IMR-90 (cell line): ENCODE data around the gene MIER3. TPM values are rescaled to one million over a fixed set of nuclear protein-coding genes. Genes with fewer than 3 reads are reported as not detected.
A peak's percentile ranks its signal among the peaks of the same experiment; 100 is the strongest.

Experiments used
- ATAC-seq: fragments of 200-7000 bp; cut with Tn5 transposase; 2 replicates; pipeline ENCODE4 v1.9.1; 2020; ENCODE audit warnings: low read depth, mild to moderate bottlenecking, moderate library complexity
- BruUV-seq: library from RNA; stranded (reverse); fragments of 400-500 nt; replicated peaks from 2 replicates; lab custom pipeline; 2021; lab: Mats Ljungman, UMichigan
- CTCF ChIA-PET: fragments of 300-600 bp; formaldehyde crosslinking; extraction: SDS; loops from one replicate; lab custom pipeline; 2021; ENCODE audit warnings: antibody characterized with exemption; lab: Yijun Ruan, JAX
- POLR2A ChIA-PET: fragments of 300-600 bp; sonication (Branson Sonifier 250); formaldehyde crosslinking; loops from one replicate; lab custom pipeline; 2022; ENCODE audit warnings: antibody characterized with exemption; ENCODE audit not compliant: unreplicated experiment; lab: Charles Lee
- DNase-seq: peaks from one replicate; pipeline ENCODE4 v3.0.0; 2013
- H2AFZ ChIP-seq: replicated peaks from 2 replicates; pipeline ENCODE3; 2013; ENCODE audit warnings: low read length, mild to moderate bottlenecking; ENCODE audit not compliant: poor library complexity
- H2AK5ac ChIP-seq: 2 replicates; pipeline ENCODE4 v1.6.1; 2013; ENCODE audit warnings: low read depth, low read length, inconsistent platforms
- H2AK9ac ChIP-seq: replicated peaks from 2 replicates; pipeline ENCODE3; 2013; ENCODE audit warnings: mild to moderate bottlenecking, low read depth, low read length, moderate library complexity; ENCODE audit not compliant: poor library complexity
- H2BK120ac ChIP-seq: 2 replicates; pipeline ENCODE4 v1.6.1; 2013; ENCODE audit warnings: low read depth, low read length, inconsistent platforms
- H2BK15ac ChIP-seq: 3 replicates; pipeline ENCODE4 v1.6.1; 2013; ENCODE audit warnings: low read depth, low read length, inconsistent platforms
- H2BK20ac ChIP-seq: 2 replicates; pipeline ENCODE4 v1.6.1; 2013; ENCODE audit warnings: low read depth, mild to moderate bottlenecking, inconsistent platforms, low read length, moderate library complexity
- H2BK5ac ChIP-seq: 2 replicates; pipeline ENCODE4 v1.6.1; 2013; ENCODE audit warnings: mild to moderate bottlenecking, low read depth, low read length, inconsistent platforms; ENCODE audit not compliant: poor library complexity, severe bottlenecking
- H3K14ac ChIP-seq: replicated peaks from 2 replicates; pipeline ENCODE4 v1.6.1; 2013; ENCODE audit warnings: low read depth, low read length, inconsistent platforms
- H3K18ac ChIP-seq: 2 replicates; pipeline ENCODE4 v1.6.1; 2013; ENCODE audit warnings: low read depth, low read length, control low read depth
- H3K23ac ChIP-seq: 2 replicates; pipeline ENCODE4 v1.6.1; 2013; ENCODE audit warnings: low read depth, low read length, inconsistent platforms
- H3K27ac ChIP-seq: 2 replicates; pipeline ENCODE4 v1.5.1; 2013; ENCODE audit warnings: mild to moderate bottlenecking, control low read depth, low read length; ENCODE audit not compliant: insufficient read depth
- H3K27me3 ChIP-seq: 2 replicates; pipeline ENCODE4 v1.6.1; 2013; ENCODE audit warnings: low read length; ENCODE audit not compliant: control insufficient read depth, insufficient read depth
- H3K36me3 ChIP-seq: 2 replicates; pipeline ENCODE4 v1.6.1; 2013; ENCODE audit warnings: low read length, mixed read lengths; ENCODE audit not compliant: control insufficient read depth, insufficient read depth
- H3K4ac ChIP-seq: 2 replicates; pipeline ENCODE4 v1.6.1; 2013; ENCODE audit warnings: low read depth, low read length, inconsistent platforms
- H3K4me1 ChIP-seq: 2 replicates; pipeline ENCODE4 v1.6.1; 2013; ENCODE audit warnings: low read length, mixed read lengths; ENCODE audit not compliant: control insufficient read depth, insufficient read depth
- H3K4me2 ChIP-seq: 2 replicates; pipeline ENCODE4 v1.6.1; 2013; ENCODE audit warnings: low read depth, mild to moderate bottlenecking, control low read depth, low read length, moderate library complexity
- H3K4me3 ChIP-seq: 2 replicates; pipeline ENCODE4 v1.5.1; 2013; ENCODE audit warnings: low read depth, mild to moderate bottlenecking, control low read depth, low read length, moderate library complexity; ENCODE audit not compliant: insufficient read depth
- H3K56ac ChIP-seq: 2 replicates; pipeline ENCODE4 v1.6.1; 2013; ENCODE audit warnings: low read length, inconsistent platforms; ENCODE audit not compliant: insufficient read depth; ENCODE audit errors: extremely low read depth
- H3K79me1 ChIP-seq, 2 experiments: 2 replicates each; pipeline ENCODE4 v1.6.1; 2013; ENCODE audit warnings: low read length in 2 of 2, inconsistent platforms in 1 of 2, low read depth in 1 of 2
- H3K9ac ChIP-seq: 2 replicates; pipeline ENCODE4 v1.6.1; 2013; ENCODE audit warnings: low read depth, low read length, control low read depth
- H3K9me1 ChIP-seq: 2 replicates; pipeline ENCODE4 v1.6.1; 2013; ENCODE audit warnings: low read length, inconsistent platforms; ENCODE audit not compliant: insufficient read depth
- H3K9me3 ChIP-seq: 2 replicates; pipeline ENCODE4 v1.6.1; 2013; ENCODE audit warnings: low read length; ENCODE audit not compliant: control insufficient read depth, insufficient read depth
- H4K20me1 ChIP-seq: 2 replicates; pipeline ENCODE4 v1.6.1; 2013; ENCODE audit warnings: low read length, inconsistent platforms; ENCODE audit not compliant: insufficient read depth
- H4K5ac ChIP-seq: 2 replicates; pipeline ENCODE4 v1.6.1; 2013; ENCODE audit warnings: mild to moderate bottlenecking, low read depth, low read length, control low read depth
- H4K8ac ChIP-seq, 2 experiments: 2 replicates each; pipeline ENCODE4 v1.6.1; 2013; ENCODE audit warnings: low read depth in 2 of 2, low read length in 2 of 2, control low read depth in 1 of 2, inconsistent platforms in 1 of 2
- H4K91ac ChIP-seq: 2 replicates; pipeline ENCODE4 v1.6.1; 2013; ENCODE audit warnings: low read depth, low read length, inconsistent platforms; ENCODE audit not compliant: insufficient read depth
- BHLHE40 ChIP-seq: fragments of 150-350 bp; IDR thresholded peaks from 2 replicates; pipeline ENCODE4 v1.6.1; 2016; ENCODE audit warnings: mild to moderate bottlenecking, low read depth, low read length
- CEBPB ChIP-seq: IDR thresholded peaks from 2 replicates; pipeline ENCODE4 v1.6.1; 2012; ENCODE audit warnings: low read depth, low read length, improper control_type of control experiment
- CTCF ChIP-seq: conservative IDR thresholded peaks from 2 replicates; pipeline ENCODE4 v1.5.1; 2012; ENCODE audit warnings: mild to moderate bottlenecking, low read depth, low read length, improper control_type of control experiment
- RAD21 ChIP-seq: IDR thresholded peaks from 2 replicates; pipeline ENCODE4 v1.6.1; 2012; ENCODE audit warnings: low read length, improper control_type of control experiment
- SMC3 ChIP-seq: fragments of 150-350 bp; IDR thresholded peaks from 2 replicates; pipeline ENCODE4 v1.6.1; 2016; ENCODE audit warnings: low read depth, mild to moderate bottlenecking, antibody characterized with exemption, low read length, moderate library complexity
- WGBS, 2 experiments: methylation state at CpG; one replicate each; pipeline versions ENCODE4 v1.1.5 to v1.1.7; 2013; ENCODE audit warnings: missing lambda C conversion rate in 2 of 2; ENCODE audit not compliant: insufficient read length in 1 of 2; ENCODE audit errors: extremely low coverage in 2 of 2; 5-methylcytosine and 5-hydroxymethylcytosine counted together
- dilution Hi-C: fragments of 300-500 bp; cut with HindIII; formaldehyde crosslinking; loops from one replicate; pipeline ENCODE4 v1.14.3; 2018; ENCODE audit warnings: low sequenced_read_pairs; ENCODE audit not compliant: unreplicated experiment
- in situ Hi-C: fragments of 300-500 bp; cut with MboI; formaldehyde crosslinking; loops from 3 replicates; pipeline ENCODE4 v1.14.3; 2019; ENCODE audit warnings: low sequenced_read_pairs, inconsistent platforms, mixed read lengths
- intact Hi-C: fragments of 100-400 bp; cut with micrococcal nuclease; formaldehyde crosslinking; loops from 2 replicates; pipeline ENCODE4 v1.10.0; 2022
- polyA plus RNA-seq, 3 experiments: library from polyadenylated mRNA; depleted of rRNA; stranded (reverse); fragments of >200 nt; gene quantifications; 2 replicates each; pipeline ENCODE4 v1.2.3, GENCODE V29; 2012; ENCODE audit warnings: low replicate concordance in 1 of 3
- total RNA-seq: library from RNA; depleted of rRNA; stranded (reverse); fragments of >200 nt; gene quantifications from 2 replicates; pipeline ENCODE4 v1.2.3, GENCODE V29; 2012

Gene MIER3
- total and polyA plus RNA-seq, 2 of the 4 experiments (the other 2 are of a cell fraction), result 6.4 to 22.9 TPM

DNA sequence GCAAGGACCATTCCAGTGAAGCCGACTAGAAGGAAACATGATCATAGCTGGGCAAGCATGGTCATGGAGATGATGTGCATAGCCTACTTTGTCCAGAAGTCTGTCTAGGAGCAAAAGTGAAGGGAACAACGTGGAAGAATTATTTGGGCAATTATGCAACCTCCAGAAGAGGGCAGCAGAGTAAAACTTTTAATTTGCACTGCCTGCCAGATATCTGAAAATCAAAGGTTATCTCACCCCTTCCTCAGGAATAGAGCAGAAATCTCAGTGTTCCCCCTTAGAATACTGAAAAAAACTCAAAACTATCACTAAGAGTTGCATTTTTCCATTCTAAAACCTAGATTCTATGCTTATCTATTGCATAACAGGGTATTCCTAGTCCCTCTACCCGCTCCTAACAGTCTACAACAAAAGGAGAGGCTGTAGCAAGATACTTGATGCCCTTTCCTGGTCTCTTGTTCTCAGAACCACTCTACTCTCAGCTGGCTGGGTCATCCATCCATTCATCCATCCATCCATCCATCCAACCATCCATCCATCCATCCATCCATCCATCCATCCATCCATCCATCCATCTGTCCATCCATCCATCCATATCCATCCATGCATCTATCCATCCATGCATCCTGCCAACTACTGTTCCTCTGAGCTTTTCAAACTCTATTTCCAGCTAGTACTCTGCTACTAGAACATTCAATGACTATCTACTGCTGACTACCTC, 50.9 kb downstream of the MIER3 start:
- Histone ChIP-seq H3K79me1 (no peaks in the 10 kb centered on the region), H3K9ac (peak overlapping the region; percentile 53; the same call in 1 of the 2 replicates), H4K8ac (no peak overlapping the region), H4K91ac (no peak overlapping the region), H4K20me1 (no peaks in the 10 kb centered on the region), H3K4me1 (no peaks in the 10 kb centered on the region; the same call in 1 of the 2 replicates), H3K56ac (no peak overlapping the region), H3K4me2 (peak overlapping the region; percentile 40; the same call in 1 of the 2 replicates), H2BK15ac (no peak overlapping the region), H3K14ac (no peak overlapping the region), H4K5ac (no peak overlapping the region), H2BK5ac (no peak overlapping the region), H3K9me3 (peaks cover 3% of the 10 kb centered on the region; the same call in 1 of the 2 replicates), H2AK9ac (no peak overlapping the region), H3K4me3 (no peak overlapping the region), H2AFZ (no peak overlapping the region), H3K27me3 (no peaks in the 10 kb centered on the region; the same call in 1 of the 2 replicates), H3K9me1 (no peaks in the 10 kb centered on the region), H2AK5ac (no peak overlapping the region), H2BK20ac (no peak overlapping the region), H3K27ac (no peak overlapping the region), H3K23ac (no peak overlapping the region), H3K36me3 (no peaks in the 10 kb centered on the region), H2BK120ac (no peak overlapping the region), H3K4ac (no peak overlapping the region), H3K18ac (no peak overlapping the region)
- no TSS peak for BruUV-seq
- peak; percentile 84 for ATAC-seq
- 0% methylated on average over 2 of the region's 3 CpGs; no CpG with 5 or more reads in 1 of the 2 experiments for WGBS, 2 experiments
- ChIA-PET CTCF (interaction anchor here (0.6 to 1.2 kb wide), 6 partner anchors 10 to 322 kb away, joined by 3 read pairs; no protein-coding TSS in a partner anchor), POLR2A (no interaction called here)
- dilution Hi-C loops (no loop called here), in situ Hi-C loops (loop anchor here (25.0 kb wide), 1 partner anchor 1561 kb away; the partner anchor contains the start of gene PLK2), intact Hi-C loops (loop anchor here (1.0 to 5.0 kb wide), 4 partner anchors 237 to 1561 kb away; partner anchors contain the start of gene PLK2)
- DNase-seq, result peak; percentile 38
- TF ChIP-seq BHLHE40 (no peak), RAD21 (peak; percentile 72), CTCF (peak; percentile 78), SMC3 (peak; percentile 73), CEBPB (peak; percentile 2; the same call in 1 of the 2 replicates)
